ENCODE data around the gene AK9.

Gene AK9

GRCh38 chr6:109456710-109457561, 234.1 kb downstream of the AK9 start:
- TF ChIP-seq TSHZ2 (CRISPR knock-in tag; IDR thresholded peaks at IDR 0.05) = no peak
- TF ChIP-seq OSR1 (CRISPR knock-in tag; IDR thresholded peaks at IDR 0.05) = no peak
- no peak for TF ChIP-seq TCF4 (CRISPR knock-in tag; IDR thresholded peaks at IDR 0.05; ENCODE audit: borderline replicate concordance)
- TF ChIP-seq RARB (CRISPR knock-in tag; IDR thresholded peaks at IDR 0.05) = no peak
- TF ChIP-seq ARNTL (CRISPR knock-in tag; IDR thresholded peaks at IDR 0.05; ENCODE audit: borderline replicate concordance, low read depth) = no peak
- TF ChIP-seq POU6F1 (CRISPR knock-in tag; IDR thresholded peaks at IDR 0.05; ENCODE audit: borderline replicate concordance, low read depth) = no peak
- no peak for TF ChIP-seq GLIS3 (CRISPR knock-in tag; IDR thresholded peaks at IDR 0.05)
- TF ChIP-seq SNAI2 (CRISPR knock-in tag; IDR thresholded peaks at IDR 0.05) = no peak
- TF ChIP-seq ZNF565 (CRISPR knock-in tag; conservative IDR thresholded peaks at IDR 0.05; ENCODE audit: low read depth) = no peak
- no peak for TF ChIP-seq BACH2 (CRISPR knock-in tag; IDR thresholded peaks at IDR 0.05; ENCODE audit: borderline replicate concordance)
- no peak for TF ChIP-seq TOX (CRISPR knock-in tag; IDR thresholded peaks at IDR 0.05; ENCODE audit: borderline replicate concordance)
- TF ChIP-seq ZC3H10 (CRISPR knock-in tag; IDR thresholded peaks at IDR 0.05) = no peak
- no peak for TF ChIP-seq ZNF70 (CRISPR knock-in tag; IDR thresholded peaks at IDR 0.05)
- no peak for TF ChIP-seq CSDC2 (CRISPR knock-in tag; IDR thresholded peaks at IDR 0.05)
- TF ChIP-seq ZFP30 (CRISPR knock-in tag; IDR thresholded peaks at IDR 0.05) = no peak
- TF ChIP-seq CREB5 (CRISPR knock-in tag; IDR thresholded peaks at IDR 0.05; ENCODE audit: low read depth) = no peak
- no peak for TF ChIP-seq CSRNP3 (CRISPR knock-in tag; IDR thresholded peaks at IDR 0.05)
- no peak for TF ChIP-seq ISL1 (CRISPR knock-in tag; IDR thresholded peaks at IDR 0.05)
- TF ChIP-seq ZNF8 (CRISPR knock-in tag; IDR thresholded peaks at IDR 0.05) = no peak
- TF ChIP-seq PPARA (CRISPR knock-in tag; IDR thresholded peaks at IDR 0.05; ENCODE audit: borderline replicate concordance) = no peak
- no peak for ATAC-seq

- TF ChIP-seq BACH2 (CRISPR knock-in tag; IDR thresholded peaks at IDR 0.05; ENCODE audit: borderline replicate concordance) (no peak), ISL1 (CRISPR knock-in tag; IDR thresholded peaks at IDR 0.05) (no peak), TOX (CRISPR knock-in tag; IDR thresholded peaks at IDR 0.05; ENCODE audit: borderline replicate concordance) (no peak), CSRNP3 (CRISPR knock-in tag; IDR thresholded peaks at IDR 0.05) (no peak), ZNF70 (CRISPR knock-in tag; IDR thresholded peaks at IDR 0.05) (no peak)
- ATAC-seq = no peak
These were observed 234.9 kb downstream of the AK9 start for GRCh38 chr6:109456111-109456583.

All from SK-N-SH treated with all-trans-retinoic acid at 6 μM for 48 hours (cell line).